HG03342 (cell line): ENCODE results near the gene TNS3.

Source experiments
- ATAC-seq: cut with Tn5 transposase; IDR thresholded peaks from one replicate; pipeline ENCODE4 v1.9.1; 2021; ENCODE audit warnings: mild to moderate bottlenecking, moderate library complexity; ENCODE audit not compliant: unreplicated experiment

Gene TNS3

GRCh38 chr7:47356261-47356660 lies 225.7 kb downstream of the TNS3 start:
- no peak for ATAC-seq

GRCh38 chr7:47355684-47356083 lies 226.2 kb downstream of the TNS3 start:
- no peak for ATAC-seq

- no peak for ATAC-seq
Observed at GRCh38 chr7:47354831-47355541, 226.9 kb downstream of the TNS3 start.

GRCh38 chr7:47354071-47354470 lies 227.8 kb downstream of the TNS3 start:
- ATAC-seq: no peak

GRCh38 chr7:47352394-47352968 lies 229.4 kb downstream of the TNS3 start:
- no peak for ATAC-seq

GRCh38 chr7:47351233-47352154 lies 230.4 kb downstream of the TNS3 start:
- no peak for ATAC-seq

- ATAC-seq: no peak
Observed at GRCh38 chr7:47350425-47350824, 231.5 kb downstream of the TNS3 start.

- ATAC-seq: no peak
Observed at GRCh38 chr7:47349401-47349800, 232.5 kb downstream of the TNS3 start.

- no peak for ATAC-seq
Observed at GRCh38 chr7:47347816-47348385, 234.0 kb downstream of the TNS3 start.

- ATAC-seq: no peak
Observed at GRCh38 chr7:47347346-47347745, 234.6 kb downstream of the TNS3 start.

- ATAC-seq: no peak
Observed at GRCh38 chr7:47346377-47346914, 235.5 kb downstream of the TNS3 start.

GRCh38 chr7:47345857-47346298 lies 236.0 kb downstream of the TNS3 start:
- no peak for ATAC-seq

GRCh38 chr7:47344171-47344955 lies 237.5 kb downstream of the TNS3 start:
- no peak for ATAC-seq

GRCh38 chr7:47343061-47343455 lies 238.9 kb downstream of the TNS3 start:
- ATAC-seq: no peak

GRCh38 chr7:47342296-47343060 lies 239.4 kb downstream of the TNS3 start:
- ATAC-seq: no peak

- ATAC-seq: no peak
Observed at GRCh38 chr7:47340517-47340916, 241.4 kb downstream of the TNS3 start.

- no peak for ATAC-seq
Observed at GRCh38 chr7:47338026-47338425, 243.9 kb downstream of the TNS3 start.

- peak; percentile 87 for ATAC-seq
Observed at GRCh38 chr7:47337531-47337930, 244.4 kb downstream of the TNS3 start.
